Vagina (tissue), 2 donors: ENCODE data around the gene PALLD.

Experiments
- CTCF ChIP-seq, 3 experiments: fragments of 450-650 bp in 2 of 3; fragments of 200-600 bp in 1 of 3; sonication (generic) in 1 of 3; IDR thresholded peaks; one replicate each; pipeline ENCODE4 v1.5.1; 2017 to 2019; ENCODE audit warnings: antibody characterized with exemption in 3 of 3, mild to moderate bottlenecking in 2 of 3, moderate library complexity in 2 of 3
- POLR2A ChIP-seq, 2 donors: fragments of 450-650 bp; IDR thresholded peaks; one replicate each; pipeline ENCODE4 v1.6.1; 2017; ENCODE audit warnings: antibody characterized with exemption in 2 of 2, mild to moderate bottlenecking in 2 of 2, moderate library complexity in 2 of 2

GRCh38 chr4:168474660-168475320 lies 22.1 kb upstream of the PALLD start:
- TF ChIP-seq CTCF (IDR thresholded peaks at IDR 0.05) = no peak
- TF ChIP-seq POLR2A (IDR thresholded peaks at IDR 0.05) = no peak
